ENCODE results near the gene GAPT.
"Not testable (repeated sequence)": the region's sequence is repeated elsewhere in the genome, so short reads cannot be mapped to it uniquely, and the experiment has no call there.

The GAPT gene

GRCh38 chr5:58503390-58504046 lies 12.3 kb downstream of the GAPT start:
- no peak for DNase-seq (ENCODE audit: extremely low read depth in 1 of 2, low read depth in 1 of 2)

- no peak for DNase-seq (ENCODE audit: extremely low read depth in 1 of 2, low read depth in 1 of 2)
Observed at GRCh38 chr5:58504766-58505165, 13.5 kb downstream of the GAPT start.

GRCh38 chr5:58505502-58505901 lies 14.3 kb downstream of the GAPT start:
- no peak for DNase-seq (ENCODE audit: extremely low read depth in 1 of 2, low read depth in 1 of 2)

GRCh38 chr5:58505971-58506640 lies 14.9 kb downstream of the GAPT start:
- DNase-seq (ENCODE audit: extremely low read depth in 1 of 2, low read depth in 1 of 2), result no peak

- no peak for DNase-seq (ENCODE audit: extremely low read depth in 1 of 2, low read depth in 1 of 2)
Observed at GRCh38 chr5:58507715-58508114, 16.5 kb downstream of the GAPT start.

- no peak for DNase-seq (ENCODE audit: extremely low read depth in 1 of 2, low read depth in 1 of 2)
Observed at GRCh38 chr5:58517198-58517597, 26.0 kb downstream of the GAPT start.

- no peak for DNase-seq (ENCODE audit: extremely low read depth in 1 of 2, low read depth in 1 of 2)
Observed at GRCh38 chr5:58523956-58524355, 32.7 kb downstream of the GAPT start.

- no peak for DNase-seq (ENCODE audit: extremely low read depth in 1 of 2, low read depth in 1 of 2)
Observed at GRCh38 chr5:58524571-58524970, 33.3 kb downstream of the GAPT start.

GRCh38 chr5:58530942-58531490 lies 39.8 kb downstream of the GAPT start:
- no peak for DNase-seq (ENCODE audit: extremely low read depth in 1 of 2, low read depth in 1 of 2)

GRCh38 chr5:58541935-58542334 lies 50.7 kb downstream of the GAPT start:
- DNase-seq (ENCODE audit: extremely low read depth in 1 of 2, low read depth in 1 of 2), result not testable (repeated sequence)

GRCh38 chr5:58542709-58543108 lies 51.5 kb downstream of the GAPT start:
- DNase-seq (ENCODE audit: extremely low read depth in 1 of 2, low read depth in 1 of 2), result no peak

- DNase-seq (ENCODE audit: extremely low read depth in 1 of 2, low read depth in 1 of 2), result no peak
Observed at GRCh38 chr5:58543723-58544122, 52.5 kb downstream of the GAPT start.

- DNase-seq (ENCODE audit: extremely low read depth in 1 of 2, low read depth in 1 of 2), result no peak
Observed at GRCh38 chr5:58544195-58544594, 53.0 kb downstream of the GAPT start.

GRCh38 chr5:58544926-58545325 lies 53.7 kb downstream of the GAPT start:
- DNase-seq (ENCODE audit: extremely low read depth in 1 of 2, low read depth in 1 of 2), result no peak

GRCh38 chr5:58545912-58546311 lies 54.7 kb downstream of the GAPT start:
- DNase-seq (ENCODE audit: extremely low read depth in 1 of 2, low read depth in 1 of 2), result no peak

All from stimulated activated CD8-positive, alpha-beta memory T cell treated with anti-CD3 and anti-CD28 coated beads, Interleukin-7, amount 100 ng/mL, for 48 hours (primary cell).